ENCODE data around the gene SLC16A6. TPM values are rescaled to one million over a fixed set of nuclear protein-coding genes. Genes with fewer than 3 reads are reported as not detected.

The SLC16A6 gene
- total and polyA plus RNA-seq, 2 of the 4 experiments (the other 2 are of a cell fraction): 0.22 to 0.54 TPM

DNA sequence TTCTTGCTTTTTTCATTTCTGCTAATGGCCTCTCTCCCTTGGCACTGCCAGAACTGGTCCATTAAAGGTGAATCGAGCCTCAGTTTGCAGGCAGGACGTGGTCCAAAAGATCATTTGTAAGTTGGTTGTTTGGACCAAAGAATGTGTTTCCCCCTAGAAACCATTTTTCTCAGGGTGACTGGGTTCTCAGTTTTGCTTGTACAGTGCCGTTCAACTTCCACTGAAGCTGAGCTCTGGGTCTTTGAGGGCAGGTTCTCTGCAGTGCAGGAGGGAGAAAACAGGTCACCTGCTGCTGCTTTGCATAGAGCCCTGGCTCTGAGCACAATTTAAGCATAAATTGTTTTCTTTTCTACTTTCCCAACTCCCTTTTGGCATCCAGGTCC, 52.1 kb downstream of the SLC16A6 start:
- Histone ChIP-seq H4K91ac (ENCODE audit: insufficient read depth, low read depth, low read length) (no peak overlapping the region), H2BK20ac (ENCODE audit: low read depth, low read length) (no peak overlapping the region), H2BK120ac (ENCODE audit: low read depth, low read length) (no peak overlapping the region), H3K14ac (replicated peaks; ENCODE audit: low read depth, low read length) (no peak overlapping the region), H3K27ac (ENCODE audit: insufficient read depth, low read length) (no peak overlapping the region), H3K4ac (ENCODE audit: low read depth, low read length) (no peak overlapping the region), H2AFZ (replicated peaks; ENCODE audit: low read length, poor library complexity) (no peak overlapping the region), H3K36me3 (ENCODE audit: control insufficient read depth, insufficient read depth, low read length) (no peaks in the 10 kb centered on the region), H4K5ac (ENCODE audit: low read depth, low read length) (no peak overlapping the region), H4K20me1 (ENCODE audit: insufficient read depth, low read length) (no peaks in the 10 kb centered on the region), H3K23ac (ENCODE audit: low read depth, low read length) (no peak overlapping the region), H3K27me3 (ENCODE audit: control insufficient read depth, insufficient read depth, low read length) (no peaks in the 10 kb centered on the region; the same call in 1 of the 2 replicates), H3K18ac (ENCODE audit: low read depth, low read length) (no peak overlapping the region), H2AK5ac (ENCODE audit: low read depth, low read length) (no peak overlapping the region), H2AK9ac (replicated peaks; ENCODE audit: low read depth, low read length, poor library complexity) (no peak overlapping the region), H3K4me2 (ENCODE audit: low read depth, low read length) (no peak overlapping the region; the same call in 1 of the 2 replicates), H3K79me1 (ENCODE audit: low read depth in 1 of 2, low read length in 2 of 2) (no peaks in the 10 kb centered on the region), H3K9me1 (ENCODE audit: insufficient read depth, low read length) (no peaks in the 10 kb centered on the region), H3K56ac (ENCODE audit: extremely low read depth, insufficient read depth, low read length) (no peak overlapping the region), H2BK5ac (ENCODE audit: low read depth, low read length, poor library complexity, severe bottlenecking) (no peak overlapping the region), H3K4me1 (ENCODE audit: control insufficient read depth, insufficient read depth, low read length) (peaks cover 5% of the 10 kb centered on the region), H4K8ac (ENCODE audit: low read depth in 2 of 2, low read length in 2 of 2) (no peak overlapping the region), H3K9ac (ENCODE audit: low read depth, low read length) (no peak overlapping the region), H2BK15ac (ENCODE audit: low read depth, low read length) (no peak overlapping the region; the same call in 2 of the 3 replicates), H3K4me3 (ENCODE audit: insufficient read depth, low read depth, low read length) (no peak overlapping the region), H3K9me3 (ENCODE audit: control insufficient read depth, insufficient read depth, low read length) (no peaks in the 10 kb centered on the region)
- no TSS peak for BruUV-seq (replicated peaks)
- dilution Hi-C loops (cut with HindIII; ENCODE audit: low sequenced_read_pairs, unreplicated experiment) (no loop called here), intact Hi-C loops (cut with micrococcal nuclease) (no loop called here), in situ Hi-C loops (cut with MboI; ENCODE audit: low sequenced_read_pairs) (no loop called here)
- ChIA-PET CTCF (no interaction called here), POLR2A (ENCODE audit: unreplicated experiment) (no interaction called here)
- TF ChIP-seq, protein P1, sequence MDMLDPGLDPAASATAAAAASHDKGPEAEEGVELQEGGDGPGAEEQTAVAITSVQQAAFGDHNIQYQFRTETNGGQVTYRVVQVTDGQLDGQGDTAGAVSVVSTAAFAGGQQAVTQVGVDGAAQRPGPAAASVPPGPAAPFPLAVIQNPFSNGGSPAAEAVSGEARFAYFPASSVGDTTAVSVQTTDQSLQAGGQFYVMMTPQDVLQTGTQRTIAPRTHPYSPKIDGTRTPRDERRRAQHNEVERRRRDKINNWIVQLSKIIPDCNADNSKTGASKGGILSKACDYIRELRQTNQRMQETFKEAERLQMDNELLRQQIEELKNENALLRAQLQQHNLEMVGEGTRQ (IDR thresholded peaks at IDR 0.05; ENCODE audit: low read depth, low read length): no peak
- no peak for TF ChIP-seq CHD1 (IDR thresholded peaks at IDR 0.05; ENCODE audit: low read depth, low read length)
- no peak for TF ChIP-seq POLR2A (IDR thresholded peaks at IDR 0.05; ENCODE audit: low read depth, low read length)
- TF ChIP-seq MXI1 (IDR thresholded peaks at IDR 0.05; ENCODE audit: borderline replicate concordance, low read depth, low read length): no peak
- TF ChIP-seq SMC3 (IDR thresholded peaks at IDR 0.05; ENCODE audit: low read depth, low read length): no peak
- TF ChIP-seq, protein P2, sequence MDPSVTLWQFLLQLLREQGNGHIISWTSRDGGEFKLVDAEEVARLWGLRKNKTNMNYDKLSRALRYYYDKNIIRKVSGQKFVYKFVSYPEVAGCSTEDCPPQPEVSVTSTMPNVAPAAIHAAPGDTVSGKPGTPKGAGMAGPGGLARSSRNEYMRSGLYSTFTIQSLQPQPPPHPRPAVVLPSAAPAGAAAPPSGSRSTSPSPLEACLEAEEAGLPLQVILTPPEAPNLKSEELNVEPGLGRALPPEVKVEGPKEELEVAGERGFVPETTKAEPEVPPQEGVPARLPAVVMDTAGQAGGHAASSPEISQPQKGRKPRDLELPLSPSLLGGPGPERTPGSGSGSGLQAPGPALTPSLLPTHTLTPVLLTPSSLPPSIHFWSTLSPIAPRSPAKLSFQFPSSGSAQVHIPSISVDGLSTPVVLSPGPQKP (IDR thresholded peaks at IDR 0.05; ENCODE audit: borderline replicate concordance, low read depth, low read length): no peak
- TF ChIP-seq, protein P3, sequence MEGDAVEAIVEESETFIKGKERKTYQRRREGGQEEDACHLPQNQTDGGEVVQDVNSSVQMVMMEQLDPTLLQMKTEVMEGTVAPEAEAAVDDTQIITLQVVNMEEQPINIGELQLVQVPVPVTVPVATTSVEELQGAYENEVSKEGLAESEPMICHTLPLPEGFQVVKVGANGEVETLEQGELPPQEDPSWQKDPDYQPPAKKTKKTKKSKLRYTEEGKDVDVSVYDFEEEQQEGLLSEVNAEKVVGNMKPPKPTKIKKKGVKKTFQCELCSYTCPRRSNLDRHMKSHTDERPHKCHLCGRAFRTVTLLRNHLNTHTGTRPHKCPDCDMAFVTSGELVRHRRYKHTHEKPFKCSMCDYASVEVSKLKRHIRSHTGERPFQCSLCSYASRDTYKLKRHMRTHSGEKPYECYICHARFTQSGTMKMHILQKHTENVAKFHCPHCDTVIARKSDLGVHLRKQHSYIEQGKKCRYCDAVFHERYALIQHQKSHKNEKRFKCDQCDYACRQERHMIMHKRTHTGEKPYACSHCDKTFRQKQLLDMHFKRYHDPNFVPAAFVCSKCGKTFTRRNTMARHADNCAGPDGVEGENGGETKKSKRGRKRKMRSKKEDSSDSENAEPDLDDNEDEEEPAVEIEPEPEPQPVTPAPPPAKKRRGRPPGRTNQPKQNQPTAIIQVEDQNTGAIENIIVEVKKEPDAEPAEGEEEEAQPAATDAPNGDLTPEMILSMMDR (conservative IDR thresholded peaks at IDR 0.05; ENCODE audit: low read depth, low read length): no peak
- TF ChIP-seq BHLHE40 (IDR thresholded peaks at IDR 0.05; ENCODE audit: low read depth, low read length): no peak
- TF ChIP-seq FOS (IDR thresholded peaks at IDR 0.05; ENCODE audit: low read depth, low read length): no peak
- TF ChIP-seq MAFK (IDR thresholded peaks at IDR 0.05; ENCODE audit: low read depth, low read length): no peak
- no peak for TF ChIP-seq RCOR1 (IDR thresholded peaks at IDR 0.05; ENCODE audit: insufficient replicate concordance, low read length)
- no peak for TF ChIP-seq MAZ (IDR thresholded peaks at IDR 0.05; ENCODE audit: borderline replicate concordance, low read depth, low read length)
- no peak for TF ChIP-seq RAD21 (IDR thresholded peaks at IDR 0.05; ENCODE audit: low read length)
- TF ChIP-seq NFE2L2 (IDR thresholded peaks at IDR 0.05; ENCODE audit: low read depth, low read length): no peak
- no peak for TF ChIP-seq CEBPB (IDR thresholded peaks at IDR 0.05; ENCODE audit: low read depth, low read length)
- no peak for TF ChIP-seq RFX5 (IDR thresholded peaks at IDR 0.05; ENCODE audit: low read depth, low read length)
- no CpG with 5 or more reads among the region's 3 CpGs for WGBS, 2 experiments (ENCODE audit: extremely low coverage in 2 of 2, insufficient read length in 1 of 2)
- DNase-seq (no peak), ATAC-seq (ENCODE audit: low read depth) (no peak)
